ENCODE data around the gene UBL4B.

UBL4B gene

GRCh38 chr1:110089561-110090275 is 22.5 kb upstream of the UBL4B start:
- TF ChIP-seq CTCF (IDR thresholded peaks at IDR 0.05; ENCODE audit: control extremely low read depth, extremely low read depth, low read depth, missing control alignments), result no peak
- ChIA-PET CTCF (interaction anchor here (1.1 to 11.9 kb wide), 10 partner anchors 12 to 449 kb away, joined by 3 to 286 read pairs (median 18); partner anchors contain the start of gene UBL4B), POLR2A (no interaction called here)
- DNase-seq (ENCODE audit: extremely low spot score), result no peak

- CTCF ChIA-PET, result interaction anchor here (0.7 to 11.9 kb wide), 11 partner anchors 10 to 404 kb away, joined by 4 to 286 read pairs (median 8); partner anchors contain the start of gene ALX3
- POLR2A ChIA-PET, result interaction anchor here (1.2 kb wide), 1 partner anchor 13 kb away, joined by 3 read pairs; no protein-coding TSS in a partner anchor
- no peak for TF ChIP-seq CTCF (IDR thresholded peaks at IDR 0.05; ENCODE audit: control extremely low read depth, extremely low read depth, low read depth, missing control alignments)
- DNase-seq (ENCODE audit: extremely low spot score), result no peak
These were observed 20.9 kb upstream of the UBL4B start for GRCh38 chr1:110091381-110091780.

- no peak for DNase-seq (ENCODE audit: extremely low spot score)
- ChIA-PET CTCF (interaction anchor here (0.7 to 11.9 kb wide), 10 partner anchors 10 to 404 kb away, joined by 4 to 286 read pairs (median 8); partner anchors contain the start of gene ALX3), POLR2A (interaction anchor here (1.2 kb wide), 1 partner anchor 12 kb away, joined by 3 read pairs; no protein-coding TSS in a partner anchor)
- no peak for TF ChIP-seq CTCF (IDR thresholded peaks at IDR 0.05; ENCODE audit: control extremely low read depth, extremely low read depth, low read depth, missing control alignments)
These were observed 20.5 kb upstream of the UBL4B start for GRCh38 chr1:110091791-110092190.

GRCh38 chr1:110092991-110093390 is 19.3 kb upstream of the UBL4B start:
- DNase-seq (ENCODE audit: extremely low spot score), result no peak
- no peak for TF ChIP-seq CTCF (IDR thresholded peaks at IDR 0.05; ENCODE audit: control extremely low read depth, extremely low read depth, low read depth, missing control alignments)
- POLR2A ChIA-PET, result no interaction called here
- CTCF ChIA-PET, result interaction anchor here (1.4 to 11.9 kb wide), 6 partner anchors 10 to 39 kb away, joined by 3 to 286 read pairs (median 26); no protein-coding TSS in a partner anchor

GRCh38 chr1:110094931-110095654 is 17.1 kb upstream of the UBL4B start:
- CTCF ChIA-PET, result interaction anchor here (1.1 to 11.9 kb wide), 3 partner anchors 8 to 365 kb away, joined by 3 to 286 read pairs (median 4); no protein-coding TSS in a partner anchor
- POLR2A ChIA-PET, result no interaction called here
- no peak for DNase-seq (ENCODE audit: extremely low spot score)
- no peak for TF ChIP-seq CTCF (IDR thresholded peaks at IDR 0.05; ENCODE audit: control extremely low read depth, extremely low read depth, low read depth, missing control alignments)

GRCh38 chr1:110097507-110098221 is 14.6 kb upstream of the UBL4B start:
- CTCF ChIA-PET, result interaction anchor here (1.2 to 15.2 kb wide), 7 partner anchors 5 to 105 kb away, joined by 4 to 286 read pairs (median 7); no protein-coding TSS in a partner anchor
- POLR2A ChIA-PET, result interaction anchor here (0.6 kb wide), 1 partner anchor 69 kb away, joined by 6 read pairs; no protein-coding TSS in a partner anchor

More at GRCh38 chr1:110097507-110098221, 14.6 kb upstream of the UBL4B start:
- DNase-seq (ENCODE audit: extremely low spot score), result no peak
- TF ChIP-seq CTCF (IDR thresholded peaks at IDR 0.05; ENCODE audit: control extremely low read depth, extremely low read depth, low read depth, missing control alignments), result no peak

Data from GM10248 (cell line).